Cardiac fibroblast (primary cell): Measurements from ENCODE around the gene G0S2.

ENCODE experiments used
- DNase-seq, 2 donors: peaks; one replicate each; pipeline versions ENCODE4 v3.0.0 to v3.0.0-alpha.2; 2010; ENCODE audit warnings: low read depth in 2 of 2
- H3K4me3 ChIP-seq, 2 donors: replicated peaks in 1 of 2; 1 replicate in 1 of 2; 2 replicates in 1 of 2; pipeline ENCODE4 v1.5.1; 2011; ENCODE audit warnings: low read depth in 2 of 2, low read length in 2 of 2, mild to moderate bottlenecking in 2 of 2, moderate library complexity in 1 of 2
- CTCF ChIP-seq: IDR thresholded peaks from one replicate; pipeline ENCODE4 v1.5.1; 2011; ENCODE audit warnings: low read depth, mild to moderate bottlenecking, low read length, inconsistent platforms

The G0S2 gene, protein sequence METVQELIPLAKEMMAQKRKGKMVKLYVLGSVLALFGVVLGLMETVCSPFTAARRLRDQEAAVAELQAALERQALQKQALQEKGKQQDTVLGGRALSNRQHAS

DNA sequence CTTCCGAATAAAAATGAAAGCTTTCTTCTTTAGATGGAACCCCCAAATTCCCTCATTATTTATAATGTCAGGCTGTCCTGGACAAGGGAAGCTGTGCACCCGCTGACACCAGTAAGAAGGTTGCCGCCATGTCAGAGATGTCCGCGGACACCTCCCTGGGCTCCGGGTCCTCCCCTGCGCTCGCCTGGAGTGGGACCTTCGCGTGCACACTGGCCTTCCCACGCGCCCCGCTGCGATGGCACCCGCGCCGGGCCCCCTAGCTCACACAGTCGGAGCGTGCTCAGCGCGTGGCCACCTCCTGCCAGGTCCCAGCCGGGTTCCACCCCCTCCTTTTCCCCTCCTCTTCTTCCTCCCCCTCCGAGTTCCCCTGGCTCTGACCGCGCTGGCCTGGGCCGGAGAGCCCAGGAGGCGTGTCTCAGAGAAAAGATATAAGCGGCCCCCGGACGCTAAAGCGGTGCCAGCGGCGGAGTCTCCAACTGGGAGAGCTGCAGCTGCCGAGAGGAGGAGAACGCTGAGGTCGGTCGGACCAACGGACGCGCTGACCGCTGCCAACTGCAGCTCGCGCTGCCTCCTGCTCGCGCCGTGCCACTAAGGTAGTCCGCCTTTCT lies at the start of gene G0S2:
Gene G0S2, plus strand, starts transcription at position 456 of the 608 bp plus-strand sequence. CDS start 273 bp downstream, outside the sequence.
- peak; percentile 6 for TF ChIP-seq CTCF
- peak; percentile 39 to 87 for DNase-seq
- peak within 1 kb of the TSS; percentile 52 to 62 for H3K4me3 ChIP-seq

- TF ChIP-seq CTCF: no peak
- no peak for DNase-seq
- no peak overlapping the region for H3K4me3 ChIP-seq
Observed at GRCh38 chr1:209625791-209626285, 49.4 kb upstream of the G0S2 start.

DNA sequence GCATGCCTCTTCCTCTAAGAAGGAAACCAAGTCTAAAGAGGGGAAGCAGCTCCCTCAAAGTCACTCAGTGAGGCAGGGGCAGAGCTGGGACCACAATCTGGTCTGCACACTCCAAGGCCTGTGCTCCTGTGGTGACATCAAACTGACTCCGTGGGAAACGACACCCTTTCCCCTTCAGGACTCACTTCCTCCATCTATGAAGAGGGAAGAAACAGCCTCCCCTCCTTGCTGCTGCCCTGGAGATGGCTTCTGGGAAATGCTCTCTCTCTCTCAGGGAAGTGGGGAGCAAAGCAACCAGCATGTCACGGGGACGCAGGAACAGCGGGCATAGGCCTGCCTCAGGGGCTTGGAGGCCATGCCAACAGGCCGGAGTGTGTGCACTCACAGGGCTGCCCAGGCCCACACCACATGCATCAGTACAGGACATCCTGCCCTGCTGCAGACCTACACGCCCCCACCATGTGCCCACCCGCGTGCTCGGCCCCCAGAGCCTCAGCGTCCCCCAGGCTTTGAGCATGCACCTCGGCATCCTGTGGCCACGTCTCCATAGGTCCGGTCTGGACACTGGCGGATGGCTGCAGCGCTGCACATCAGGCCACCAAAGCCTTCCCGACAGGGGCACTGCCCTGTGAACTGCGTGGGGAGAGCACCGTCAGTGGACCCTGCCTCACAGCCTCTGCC lies 48.7 kb upstream of the G0S2 start:
- DNase-seq: no peak
- H3K4me3 ChIP-seq: no peak overlapping the region
- TF ChIP-seq CTCF: no peak

DNA sequence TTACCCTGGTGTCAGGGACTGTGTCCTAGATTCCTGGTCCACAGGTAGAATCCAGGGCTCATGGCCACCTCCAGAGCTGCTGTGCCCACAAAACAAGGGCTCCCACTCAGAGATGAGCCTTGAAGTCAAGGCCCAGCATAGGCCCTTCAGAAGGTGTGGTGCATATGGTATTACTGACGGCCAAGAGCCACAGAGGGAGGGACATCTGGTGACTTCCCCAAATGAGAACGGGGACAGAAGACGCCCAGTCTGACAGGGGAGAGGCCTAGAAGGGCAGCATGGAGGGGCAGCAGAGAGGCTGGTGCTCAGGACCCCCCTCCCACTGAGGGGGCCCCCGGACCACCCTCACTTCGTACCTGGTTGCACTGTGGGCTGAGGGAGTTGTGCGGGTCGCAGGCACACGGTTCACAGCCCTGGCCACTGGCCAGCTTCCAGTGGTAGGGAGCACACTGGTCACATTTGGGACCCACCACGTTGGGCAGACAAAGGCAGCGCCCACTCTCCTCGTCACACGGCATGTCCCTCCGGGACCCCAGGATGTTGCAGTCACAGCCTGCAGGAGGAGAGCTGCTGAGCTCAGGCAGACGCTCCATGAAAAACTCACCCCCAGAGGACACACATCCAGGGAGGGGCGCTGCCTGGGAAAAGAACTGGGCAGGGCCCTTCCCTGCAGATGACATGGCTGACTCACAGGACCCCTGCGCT lies 48.0 kb upstream of the G0S2 start:
- no peak for DNase-seq
- no peak overlapping the region for H3K4me3 ChIP-seq
- no peak for TF ChIP-seq CTCF

GRCh38 chr1:209627732-209628196 lies 47.4 kb upstream of the G0S2 start:
- no peak overlapping the region for H3K4me3 ChIP-seq
- peak; percentile 77 to 79 for DNase-seq
- TF ChIP-seq CTCF: peak; percentile 98

DNA sequence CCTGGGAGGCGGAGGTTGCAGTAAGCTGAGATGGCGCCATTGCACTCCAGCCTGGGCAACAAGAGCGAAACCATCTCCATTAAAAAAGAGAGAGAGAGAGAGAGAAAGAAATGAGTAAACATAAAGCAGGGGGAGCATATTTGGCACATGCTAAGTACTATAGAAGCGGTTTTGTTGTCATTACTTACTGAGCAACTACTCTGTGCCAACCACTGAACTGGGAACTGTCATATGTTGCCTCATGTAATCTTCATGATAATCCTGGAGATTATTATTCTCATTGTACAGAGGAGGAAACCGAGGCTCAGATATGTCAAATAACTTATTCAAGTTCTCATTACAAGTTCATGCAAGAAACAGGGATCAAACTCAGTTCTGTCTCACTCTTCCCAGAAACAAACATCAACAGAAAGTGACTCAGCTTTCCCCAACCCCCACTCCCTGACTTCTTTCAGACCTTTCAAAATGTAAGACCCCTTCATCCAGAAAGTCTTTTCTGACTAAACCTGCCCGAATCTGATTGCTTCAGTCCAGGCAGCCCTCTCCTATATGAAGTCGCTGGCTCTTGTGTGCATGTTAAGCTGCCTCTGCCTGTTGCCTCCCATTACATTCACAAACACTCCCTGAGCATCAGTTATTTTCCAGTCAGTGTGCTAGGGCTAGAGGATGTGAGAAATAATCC lies 46.5 kb upstream of the G0S2 start:
- no peak for TF ChIP-seq CTCF
- no peak for DNase-seq
- H3K4me3 ChIP-seq: no peak overlapping the region
